Occipital lobe (tissue), 2 donors: ENCODE measurements around the gene SLX9. TPM values are rescaled to one million over a fixed set of nuclear protein-coding genes. Genes with fewer than 3 reads are reported as not detected.
"Not testable (repeated sequence)": the region's sequence is repeated elsewhere in the genome, so short reads cannot be mapped to it uniquely, and the experiment has no call there.

Experiments
- DNase-seq: peaks from one replicate; lab custom pipeline; 2025; lab: John Stamatoyannopoulos, UW
- total RNA-seq: library from RNA; depleted of rRNA; stranded (reverse); fragments of >200 nt; gene quantifications from one replicate; pipeline ENCODE4 v1.2.3, GENCODE V29; 2014

Gene SLX9
- total RNA-seq, 1 donor from 2014 or later, result 6.1 TPM

- DNase-seq, result no peak
Measured at GRCh38 chr21:44975720-44976555, 36.1 kb downstream of the SLX9 start.

- not testable (repeated sequence) for DNase-seq
Measured at GRCh38 chr21:44976556-44977393, 36.9 kb downstream of the SLX9 start.

- no peak for DNase-seq
Measured at GRCh38 chr21:44977616-44978340, 37.9 kb downstream of the SLX9 start.

- DNase-seq, result no peak
Measured at GRCh38 chr21:44979687-44980561, 40.1 kb downstream of the SLX9 start.

- DNase-seq, result no peak
Measured at GRCh38 chr21:44980562-44981489, 41.0 kb downstream of the SLX9 start.

- DNase-seq, result no peak
Measured at GRCh38 chr21:44982558-44983250, 42.9 kb downstream of the SLX9 start.

DNA sequence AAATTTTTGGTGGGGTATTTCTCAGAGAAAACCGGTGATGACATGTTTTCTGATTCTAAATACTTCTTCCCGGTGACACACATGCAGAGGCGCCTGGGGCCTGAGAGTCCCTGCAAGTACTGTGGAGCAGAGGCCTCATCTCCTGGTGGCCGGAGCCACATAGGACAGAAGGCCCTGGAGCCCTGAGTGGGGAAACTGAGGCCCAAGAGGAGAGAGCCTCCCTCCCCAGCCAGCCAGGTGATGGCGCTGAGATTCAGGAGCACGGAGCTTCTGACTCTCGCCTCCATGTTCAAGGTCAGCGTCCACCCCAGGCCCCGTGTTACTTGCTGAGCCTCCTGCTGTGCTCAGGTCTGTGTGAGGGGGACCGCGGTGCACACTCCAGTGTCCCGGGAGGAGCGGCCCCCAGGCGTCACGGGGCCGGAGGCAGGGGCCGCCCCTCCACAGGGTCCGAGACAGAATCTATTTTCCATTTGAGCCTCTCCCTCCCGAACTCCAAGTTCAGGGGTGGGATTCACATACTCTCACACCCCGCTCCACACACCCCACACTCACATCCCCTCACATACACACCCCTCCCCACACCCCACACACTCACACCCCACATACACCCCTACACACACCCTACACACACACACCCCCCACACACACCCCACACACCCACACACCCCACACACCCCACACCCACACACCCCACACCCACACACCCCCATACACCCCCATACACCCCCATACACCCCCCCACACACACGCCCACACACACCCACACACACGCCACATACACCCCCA is 43.8 kb downstream of the SLX9 start:
- no peak for DNase-seq

GRCh38 chr21:44984428-44984791 is 44.6 kb downstream of the SLX9 start:
- DNase-seq, result no peak

- no peak for DNase-seq
Measured at GRCh38 chr21:44984792-44985440, 45.1 kb downstream of the SLX9 start.

GRCh38 chr21:44985441-44986401 is 45.9 kb downstream of the SLX9 start:
- DNase-seq, result no peak

DNA sequence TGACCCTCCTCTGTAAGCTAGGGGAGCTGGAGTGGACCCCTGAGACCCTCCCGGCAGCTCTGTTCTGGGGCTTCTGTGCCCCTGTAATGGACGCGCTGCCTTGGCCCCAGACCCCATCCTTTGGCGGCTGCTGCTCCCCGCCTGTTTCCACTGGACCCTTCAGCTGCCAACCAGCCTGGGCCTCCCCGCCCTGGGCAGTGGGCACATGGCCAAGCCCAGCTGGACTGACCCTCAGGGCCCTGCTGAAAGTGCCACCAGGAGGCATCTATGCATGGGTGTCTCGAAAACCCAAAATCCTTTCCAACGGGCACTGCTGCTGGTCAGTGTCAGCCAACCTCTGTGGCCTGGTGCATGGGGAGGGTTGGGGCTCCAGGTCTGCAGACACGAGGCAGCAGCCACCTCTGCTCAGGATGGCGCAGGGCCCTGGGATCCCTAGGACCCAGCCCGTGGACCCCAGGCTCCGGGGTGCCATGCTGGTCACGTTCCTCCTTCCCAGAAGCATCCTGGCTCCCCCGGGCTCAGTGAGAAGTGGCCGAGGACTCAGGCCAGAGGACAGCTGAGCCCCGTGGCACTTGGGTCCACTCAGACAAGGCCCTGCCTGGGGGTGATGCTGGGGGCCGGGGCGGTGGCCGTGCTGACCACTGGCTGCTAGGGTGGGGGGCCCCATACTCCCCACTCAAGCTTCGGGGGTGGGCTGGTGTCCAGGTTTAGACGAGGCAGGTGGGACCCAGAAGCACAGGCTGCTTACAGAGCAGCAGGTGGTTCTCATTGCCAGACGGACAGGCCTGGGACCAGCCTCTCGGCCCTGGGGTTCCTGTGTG is 46.9 kb downstream of the SLX9 start:
- DNase-seq, result no peak

GRCh38 chr21:44987301-44987885 is 47.6 kb downstream of the SLX9 start:
- no peak for DNase-seq

GRCh38 chr21:44987886-44988606 is 48.2 kb downstream of the SLX9 start:
- no peak for DNase-seq

- DNase-seq, result no peak
Measured at GRCh38 chr21:44988607-44989536, 49.0 kb downstream of the SLX9 start.
